Activated B cell treated with CpG ODN at 0.5 μM for 24 hours (primary cell): ENCODE results near the gene MAPK12. TPM values are rescaled to one million over a fixed set of nuclear protein-coding genes. Genes with fewer than 3 reads are reported as not detected.

Experiments used
- ATAC-seq: fragments of 200-7000 bp; cut with Tn5 transposase; one replicate; pipeline ENCODE4 v1.10.0; 2021; ENCODE audit warnings: low read depth, mild to moderate bottlenecking, moderate library complexity
- CTCF ChIA-PET: fragments of 350-600 bp; sonication (Branson Sonifier 250); formaldehyde crosslinking; loops from one replicate; lab custom pipeline; 2021; ENCODE audit warnings: antibody characterized with exemption; lab: Charles Lee
- POLR2A ChIA-PET: fragments of 350-600 bp; sonication (Branson Sonifier 250); formaldehyde crosslinking; loops from one replicate; lab custom pipeline; 2021; ENCODE audit warnings: antibody characterized with exemption; lab: Charles Lee
- DNase-seq: peaks from one replicate; pipeline ENCODE4 v3.0.0; 2022
- H3K27ac Mint-ChIP-seq: one replicate; pipeline ENCODE4 v1.8.0; 2020; ENCODE audit warnings: mixed read lengths
- H3K27me3 Mint-ChIP-seq: one replicate; pipeline ENCODE4 v1.8.0; 2021; ENCODE audit warnings: mixed read lengths
- H3K36me3 Mint-ChIP-seq: one replicate; pipeline ENCODE4 v1.8.0; 2021; ENCODE audit warnings: low read depth, mixed read lengths
- H3K4me1 Mint-ChIP-seq: one replicate; pipeline ENCODE4 v1.8.0; 2021; ENCODE audit warnings: mixed read lengths
- H3K4me3 Mint-ChIP-seq: one replicate; pipeline ENCODE4 v1.8.0; 2020; ENCODE audit warnings: mild to moderate bottlenecking, mixed read lengths
- H3K9me3 Mint-ChIP-seq: one replicate; pipeline ENCODE4 v1.8.0; 2020; ENCODE audit warnings: mixed read lengths
- CTCF ChIP-seq: fragments of 200-600 bp; IDR thresholded peaks from one replicate; pipeline ENCODE4 v1.8.0; 2022; ENCODE audit warnings: antibody characterized with exemption, mild to moderate bottlenecking
- intact Hi-C: fragments of 100-400 bp; cut with micrococcal nuclease; formaldehyde crosslinking; loops from one replicate; pipeline ENCODE4 v1.15.1; 2024
- total RNA-seq: library from RNA; stranded (reverse); gene quantifications from 2 replicates; pipeline ENCODE4 v1.2.3, GENCODE V29; 2022

Gene MAPK12
- total RNA-seq, 1 donor from 2014 or later, result 4.4 TPM

DNA sequence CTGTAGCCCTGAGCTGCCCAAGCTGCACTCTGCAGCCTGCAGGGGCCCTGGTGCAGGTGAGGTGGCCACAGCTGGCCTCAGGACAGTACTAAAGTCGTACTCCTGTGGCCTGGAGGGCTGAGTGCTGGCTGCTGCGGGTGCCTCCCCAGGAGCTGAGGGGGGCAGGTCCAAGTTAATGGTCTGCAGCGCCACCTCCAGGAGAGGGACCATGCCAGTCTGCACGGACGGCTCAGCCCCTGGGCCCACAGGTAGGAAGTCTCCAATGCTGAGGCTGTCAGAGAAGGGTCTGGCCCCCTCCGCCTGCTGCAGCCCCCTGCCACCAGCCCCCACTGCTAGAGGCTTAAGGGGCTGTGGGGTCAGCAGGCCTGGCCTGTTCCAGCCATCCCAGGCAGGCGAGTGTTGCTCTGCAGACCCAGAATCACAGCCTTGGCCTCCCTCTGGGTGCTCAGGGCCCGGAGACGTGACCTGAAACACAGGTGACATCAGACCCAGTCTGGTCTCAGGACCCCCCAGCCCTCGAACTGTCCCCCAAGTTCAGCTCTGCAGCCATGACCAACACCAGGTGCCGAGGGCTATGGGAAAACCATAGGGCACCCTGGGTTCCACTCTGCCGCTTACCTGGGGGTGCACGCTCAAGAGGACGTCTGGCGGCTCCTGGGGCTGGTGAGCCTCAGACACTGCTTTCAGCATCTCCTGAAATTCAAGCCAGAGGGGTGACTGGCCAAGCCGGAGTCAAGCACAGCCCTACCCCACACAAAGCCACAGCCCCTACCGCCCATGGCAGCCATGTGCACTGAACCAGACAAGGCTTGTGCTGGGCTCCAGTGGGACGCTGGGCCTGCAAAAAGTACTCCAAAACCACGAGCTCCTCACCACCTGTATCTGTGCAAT, 39.8 kb downstream of the MAPK12 start:
- intact Hi-C loops, result no loop called here
- Mint-ChIP-seq H3K27me3 (no peaks in the 10 kb centered on the region), H3K36me3 (peaks cover 71% of the 10 kb centered on the region), H3K4me1 (no peaks in the 10 kb centered on the region), H3K4me3 (no peak overlapping the region), H3K9me3 (no peaks in the 10 kb centered on the region), H3K27ac (no peak overlapping the region)
- ChIA-PET POLR2A (interaction anchor here (0.6 kb wide), 1 partner anchor 40 kb away, joined by 6 read pairs; no protein-coding TSS in a partner anchor), CTCF (interaction anchor here (2.9 kb wide), 1 partner anchor 73 kb away, joined by 15 read pairs; no protein-coding TSS in a partner anchor)
- no peak for TF ChIP-seq CTCF
- ATAC-seq (no peak), DNase-seq (no peak)

DNA sequence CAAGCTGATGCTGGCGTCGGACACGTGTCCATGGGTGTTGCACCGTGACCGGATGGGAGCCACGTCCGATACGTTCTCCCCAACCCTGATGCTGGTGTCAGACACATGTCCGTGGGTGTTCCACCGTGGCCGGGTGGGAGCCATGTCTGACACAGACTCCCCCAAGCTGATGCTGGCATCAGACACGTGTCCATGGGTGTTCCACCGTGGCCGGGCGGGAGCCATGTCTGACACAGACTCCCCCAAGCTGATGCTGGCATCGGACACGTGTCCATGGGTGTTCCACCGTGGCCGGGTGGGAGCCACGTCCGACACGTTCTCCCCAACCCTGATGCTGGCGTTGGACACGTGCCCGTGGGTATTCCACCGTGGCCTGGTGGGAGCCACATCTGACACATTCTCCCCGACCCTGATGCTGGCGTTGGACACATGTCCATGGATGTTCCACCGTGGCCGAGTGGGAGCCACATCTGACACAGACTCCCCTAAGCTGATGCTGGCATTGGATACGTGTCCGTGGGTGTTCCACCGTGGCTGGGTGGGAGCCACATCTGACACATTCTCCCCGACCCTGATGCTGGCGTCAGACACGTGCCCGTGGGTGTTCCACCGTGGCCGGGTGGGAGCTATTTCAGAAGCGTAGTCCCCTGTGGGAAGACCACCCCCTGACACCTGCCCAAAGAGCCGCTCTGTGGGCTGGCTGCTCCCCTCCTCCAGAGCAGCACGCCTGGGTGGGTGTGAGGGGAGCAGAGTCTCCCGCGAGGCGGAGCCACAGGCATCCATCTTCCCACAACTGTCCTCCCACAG, 40.7 kb downstream of the MAPK12 start:
- H3K4me3 Mint-ChIP-seq, result no peak overlapping the region

GRCh38 chr22:50219800-50220602, 41.5 kb downstream of the MAPK12 start:
- POLR2A ChIA-PET, result interaction anchor here (0.6 kb wide), 1 partner anchor 193 kb away, joined by 3 read pairs; no protein-coding TSS in a partner anchor
- H3K9me3 Mint-ChIP-seq, result no peaks in the 10 kb centered on the region
- no peak for TF ChIP-seq CTCF
- no peaks in the 10 kb centered on the region for H3K4me1 Mint-ChIP-seq
- ATAC-seq (no peak), DNase-seq (no peak)
- no peak overlapping the region for H3K27ac Mint-ChIP-seq
- H3K4me3 Mint-ChIP-seq, result no peak overlapping the region
- H3K36me3 Mint-ChIP-seq, result peaks cover 74% of the 10 kb centered on the region
- no peaks in the 10 kb centered on the region for H3K27me3 Mint-ChIP-seq
- intact Hi-C loops, result no loop called here
- CTCF ChIA-PET, result interaction anchor here (2.9 kb wide), 1 partner anchor 71 kb away, joined by 15 read pairs; no protein-coding TSS in a partner anchor

More for the DNA sequence above, 40.7 kb downstream of the MAPK12 start:
- Mint-ChIP-seq H3K9me3 (no peaks in the 10 kb centered on the region), H3K4me1 (no peaks in the 10 kb centered on the region), H3K27ac (no peak overlapping the region), H3K36me3 (peaks cover 75% of the 10 kb centered on the region), H3K27me3 (no peaks in the 10 kb centered on the region)
- CTCF ChIA-PET, result interaction anchor here (2.9 kb wide), 1 partner anchor 72 kb away, joined by 15 read pairs; no protein-coding TSS in a partner anchor
- no peak for TF ChIP-seq CTCF
- no peak for ATAC-seq
- DNase-seq, result no peak
- POLR2A ChIA-PET, result interaction anchor here (0.5 to 0.6 kb wide), 2 partner anchors 39 to 258 kb away, joined by 4 to 6 read pairs; no protein-coding TSS in a partner anchor
- intact Hi-C loops, result no loop called here

GRCh38 chr22:50218996-50219727, 42.3 kb downstream of the MAPK12 start:
- POLR2A ChIA-PET, result no interaction called here
- intact Hi-C loops, result no loop called here
- no peaks in the 10 kb centered on the region for H3K4me1 Mint-ChIP-seq
- no peak overlapping the region for H3K27ac Mint-ChIP-seq
- DNase-seq (no peak), ATAC-seq (no peak)
- H3K4me3 Mint-ChIP-seq, result no peak overlapping the region
- no peaks in the 10 kb centered on the region for H3K9me3 Mint-ChIP-seq
- no peak for TF ChIP-seq CTCF
- no peaks in the 10 kb centered on the region for H3K27me3 Mint-ChIP-seq
- H3K36me3 Mint-ChIP-seq, result peaks cover 74% of the 10 kb centered on the region
- CTCF ChIA-PET, result no interaction called here
